Uterus (tissue), 4 donors: ENCODE measurements around the gene PDE4D. TPM values are rescaled to one million over a fixed set of nuclear protein-coding genes. Genes with fewer than 3 reads are reported as not detected.
A peak's percentile ranks its signal among the peaks of the same experiment; 100 is the strongest.

Source experiments
- DNase-seq, 2 donors: peaks; one replicate each; pipeline ENCODE4 v3.0.0-alpha.2; 2019 to 2020
- H3K27ac ChIP-seq, 2 donors: fragments of 200-600 bp; sonication (generic); 1 replicate in 1 of 2; 2 replicates in 1 of 2; pipeline ENCODE4 v1.5.1; 2016 to 2018
- H3K27me3 ChIP-seq, 2 donors: fragments of 200-600 bp; sonication (generic); one replicate each; pipeline ENCODE4 v1.5.1; 2018 to 2019; ENCODE audit warnings: control low read depth in 1 of 2
- H3K36me3 ChIP-seq, 2 donors: fragments of 200-600 bp; sonication (generic); one replicate each; pipeline ENCODE4 v1.5.1; 2019; ENCODE audit warnings: control low read depth in 1 of 2
- H3K4me1 ChIP-seq, 2 donors: fragments of 200-600 bp; sonication (generic); one replicate each; pipeline ENCODE4 v1.5.1; 2018 to 2019; ENCODE audit warnings: control low read depth in 1 of 2
- H3K4me3 ChIP-seq, 2 donors: fragments of 200-600 bp; sonication (generic); 1 replicate in 1 of 2; 2 replicates in 1 of 2; pipeline ENCODE4 v1.5.1; 2018 to 2019; ENCODE audit warnings: mild to moderate bottlenecking in 1 of 2
- H3K9me3 ChIP-seq, 2 donors: fragments of 200-600 bp; sonication (generic); one replicate each; pipeline ENCODE4 v1.5.1; 2019; ENCODE audit warnings: control low read depth in 1 of 2
- CTCF ChIP-seq, 4 experiments: fragments of 200-600 bp in 2 of 4; fragments of 450-650 bp in 2 of 4; sonication (generic) in 2 of 4; IDR thresholded peaks; one replicate each; pipeline ENCODE4 v1.5.1; 2016 to 2019; ENCODE audit warnings: antibody characterized with exemption in 4 of 4, mild to moderate bottlenecking in 2 of 4, moderate library complexity in 1 of 4
- POLR2A ChIP-seq, 2 donors: fragments of 450-650 bp; IDR thresholded peaks; one replicate each; pipeline ENCODE4 v1.6.1; 2016; ENCODE audit warnings: antibody characterized with exemption in 2 of 2, mild to moderate bottlenecking in 1 of 2, moderate library complexity in 1 of 2
- intact Hi-C: fragments of 100-400 bp; cut with DNase I; formaldehyde crosslinking; loops from one replicate; pipeline ENCODE4 v1.15.1; 2023; ENCODE audit warnings: low total_unique reads
- total RNA-seq, 4 donors: library from RNA; depleted of rRNA in 3 of 4; stranded (reverse); fragments of >200 nt in 3 of 4; gene quantifications; one replicate each; pipeline versions ENCODE4 v1.1.0 to v1.2.4, GENCODE V29; 2014 to 2023
- donor health status: DM: yes; HTN: yes; CAD: no.

Gene PDE4D
- total RNA-seq, 4 donors from 2014 or later: 27.1 to 77.0 (median 45.8) TPM

GRCh38 chr5:59054963-59055528 lies 838.5 kb downstream of the PDE4D start:
- TF ChIP-seq CTCF (IDR thresholded peaks at IDR 0.05) (no peak), POLR2A (IDR thresholded peaks at IDR 0.05) (no peak)
- Histone ChIP-seq H3K4me1 (no peaks in the 10 kb centered on the region), H3K27me3 (no peaks in the 10 kb centered on the region), H3K4me3 (no peak overlapping the region), H3K27ac (no peak overlapping the region), H3K36me3 (no peaks in the 10 kb centered on the region), H3K9me3 (no peaks in the 10 kb centered on the region)
- intact Hi-C loops: no loop called here
- DNase-seq: no peak

GRCh38 chr5:59051951-59052350 lies 841.6 kb downstream of the PDE4D start:
- Histone ChIP-seq H3K27ac (no peak overlapping the region), H3K27me3 (no peaks in the 10 kb centered on the region), H3K4me1 (no peaks in the 10 kb centered on the region), H3K36me3 (no peaks in the 10 kb centered on the region), H3K4me3 (no peak overlapping the region), H3K9me3 (no peaks in the 10 kb centered on the region)
- TF ChIP-seq CTCF (IDR thresholded peaks at IDR 0.05) (no peak), POLR2A (IDR thresholded peaks at IDR 0.05) (no peak)
- no peak for DNase-seq
- intact Hi-C loops: no loop called here

GRCh38 chr5:59049095-59049494 lies 844.4 kb downstream of the PDE4D start:
- Histone ChIP-seq H3K27ac (no peak overlapping the region), H3K9me3 (no peaks in the 10 kb centered on the region), H3K4me1 (no peaks in the 10 kb centered on the region), H3K27me3 (no peaks in the 10 kb centered on the region), H3K4me3 (no peak overlapping the region), H3K36me3 (no peaks in the 10 kb centered on the region)
- DNase-seq: no peak
- intact Hi-C loops: no loop called here
- TF ChIP-seq POLR2A (IDR thresholded peaks at IDR 0.05) (no peak), CTCF (IDR thresholded peaks at IDR 0.05) (no peak)

- DNase-seq: peak in 1 of 2 donors; percentile 22
- TF ChIP-seq CTCF (IDR thresholded peaks at IDR 0.05) (no peak), POLR2A (IDR thresholded peaks at IDR 0.05) (no peak)
- no peaks in the 10 kb centered on the region for H3K9me3 ChIP-seq
- H3K27ac ChIP-seq: peak overlapping the region in 1 of 2 donors; percentile 25
- intact Hi-C loops: no loop called here
- H3K36me3 ChIP-seq: no peaks in the 10 kb centered on the region
- no peak overlapping the region for H3K4me3 ChIP-seq
- H3K4me1 ChIP-seq: no peaks in the 10 kb centered on the region
- H3K27me3 ChIP-seq: no peaks in the 10 kb centered on the region
Measured at GRCh38 chr5:59042201-59043055, 851.1 kb downstream of the PDE4D start.

- Histone ChIP-seq H3K27me3 (no peaks in the 10 kb centered on the region), H3K9me3 (no peaks in the 10 kb centered on the region), H3K36me3 (no peaks in the 10 kb centered on the region), H3K27ac (no peak overlapping the region), H3K4me1 (no peaks in the 10 kb centered on the region), H3K4me3 (no peak overlapping the region)
- intact Hi-C loops: no loop called here
- DNase-seq: no peak
- TF ChIP-seq POLR2A (IDR thresholded peaks at IDR 0.05) (no peak), CTCF (IDR thresholded peaks at IDR 0.05) (no peak)
Measured at GRCh38 chr5:59041355-59041754, 852.2 kb downstream of the PDE4D start.
